ENCODE measurements around the gene DNAJC27. TPM values are rescaled to one million over a fixed set of nuclear protein-coding genes. Genes with fewer than 3 reads are reported as not detected.

Gene DNAJC27
- polyA plus RNA-seq, 2 of the 4 experiments (the other 2 are of a cell fraction) = 2.6 to 7.8 TPM

DNA sequence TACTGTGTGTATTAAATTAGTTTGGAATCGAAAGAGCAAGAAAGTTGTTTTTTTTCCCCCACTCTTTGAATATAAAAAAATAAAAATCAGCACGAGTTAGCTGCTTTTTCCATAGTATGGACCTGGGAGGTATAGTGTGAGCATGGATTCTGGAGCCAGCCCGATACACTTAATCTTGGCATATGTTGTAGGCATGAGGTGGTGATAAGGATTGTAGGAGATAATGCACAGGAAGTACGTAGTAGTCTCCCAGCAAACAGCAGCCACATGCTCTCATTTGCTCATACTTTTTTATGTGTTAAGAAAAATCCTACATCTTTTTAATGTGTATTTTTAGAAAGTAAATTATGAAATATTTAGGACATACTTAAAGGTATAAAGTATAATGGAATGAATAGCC, 2.1 kb upstream of the DNAJC27 start:
- Histone ChIP-seq H3K4me1 (peaks cover 11% of the 10 kb centered on the region; the same call in 2 of the 3 replicates), H3K4me2 (peak overlapping the region; percentile 64; the same call in 1 of the 3 replicates), H3K27ac (no peak overlapping the region), H3K9me3 (no peaks in the 10 kb centered on the region), H3K4me3 (no peak overlapping the region)
- ChIA-PET CTCF (interaction anchor here (0.8 to 8.0 kb wide), 10 partner anchors 20 to 223 kb away, joined by 3 to 375 read pairs (median 6); partner anchors contain the start of gene POMC), POLR2A (interaction anchor here (0.6 to 1.8 kb wide), 2 partner anchors 131 to 223 kb away, joined by 10 to 12 read pairs; no protein-coding TSS in a partner anchor)
- ATAC-seq = no peak
- TF ChIP-seq ESRRA (IDR thresholded peaks at IDR 0.05; ENCODE audit: borderline replicate concordance, low read length) (no peak), MAZ (IDR thresholded peaks at IDR 0.05; ENCODE audit: borderline replicate concordance, low read depth, low read length) (no peak)
- DNase-seq (ENCODE audit: low read depth in 1 of 2, low spot score in 1 of 2) = no peak
- 88% methylated on average over 4 of the region's 4 CpGs for WGBS (ENCODE audit: missing lambda C conversion rate)
- no peak for FAIRE-seq

GRCh38 chr2:24972315-24972961, 683 bp upstream of the DNAJC27 start:
- 3% methylated on average over 19 of the region's 19 CpGs for WGBS (ENCODE audit: missing lambda C conversion rate)
- DNase-seq (ENCODE audit: low read depth in 1 of 2, low spot score in 1 of 2) = peak; percentile 46 to 49
- ChIA-PET CTCF (interaction anchor here (0.7 to 8.0 kb wide), 7 partner anchors 15 to 224 kb away, joined by 3 to 375 read pairs (median 7); partner anchors contain the start of gene POMC), POLR2A (interaction anchor here (0.5 to 1.8 kb wide), 5 partner anchors 41 to 157 kb away, joined by 3 to 12 read pairs (median 3); partner anchors contain the start of gene EFR3B)
- peak; percentile 13 for FAIRE-seq
- H3K4me2 ChIP-seq = peak overlapping the region; percentile 64
- H3K27ac ChIP-seq = peak overlapping the region; percentile 93 to 98
- no peaks in the 10 kb centered on the region for H3K9me3 ChIP-seq
- H3K4me3 ChIP-seq = peak overlapping the region; percentile 94
- ATAC-seq = peak in 1 of 2 experiments; percentile 11; a peak in 1 of 6 replicates
- H3K4me1 ChIP-seq = peaks cover 11% of the 10 kb centered on the region; the same call in 2 of the 3 replicates
- TF ChIP-seq ESRRA (IDR thresholded peaks at IDR 0.05; ENCODE audit: borderline replicate concordance, low read length) = no peak
- TF ChIP-seq E2F6 (IDR thresholded peaks at IDR 0.05; ENCODE audit: borderline replicate concordance, low read depth) = peak; percentile 22; the same call in 1 of the 2 replicates
- TF ChIP-seq RFX5 (IDR thresholded peaks at IDR 0.05) = no peak
- peak; percentile 88 for TF ChIP-seq PHF8 (IDR thresholded peaks at IDR 0.05; ENCODE audit: borderline replicate concordance, low read depth)
- no peak for TF ChIP-seq NPAS2 (CRISPR knock-in tag; IDR thresholded peaks at IDR 0.05; ENCODE audit: borderline replicate concordance)
- TF ChIP-seq, protein P1, sequence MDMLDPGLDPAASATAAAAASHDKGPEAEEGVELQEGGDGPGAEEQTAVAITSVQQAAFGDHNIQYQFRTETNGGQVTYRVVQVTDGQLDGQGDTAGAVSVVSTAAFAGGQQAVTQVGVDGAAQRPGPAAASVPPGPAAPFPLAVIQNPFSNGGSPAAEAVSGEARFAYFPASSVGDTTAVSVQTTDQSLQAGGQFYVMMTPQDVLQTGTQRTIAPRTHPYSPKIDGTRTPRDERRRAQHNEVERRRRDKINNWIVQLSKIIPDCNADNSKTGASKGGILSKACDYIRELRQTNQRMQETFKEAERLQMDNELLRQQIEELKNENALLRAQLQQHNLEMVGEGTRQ (IDR thresholded peaks at IDR 0.05) = no peak
- TF ChIP-seq HOXA7 (CRISPR knock-in tag; IDR thresholded peaks at IDR 0.05) = peak; percentile 76; the same call in 1 of the 2 replicates
- TF ChIP-seq HOXB13 (CRISPR knock-in tag; IDR thresholded peaks at IDR 0.05; ENCODE audit: low read depth) = no peak
- TF ChIP-seq EP300 (IDR thresholded peaks at IDR 0.05) = no peak
- no peak for TF ChIP-seq KDM5A (IDR thresholded peaks at IDR 0.05)
- no peak; the same call in 1 of the 2 replicates for TF ChIP-seq MAX (IDR thresholded peaks at IDR 0.05)
- TF ChIP-seq POLR2A (IDR thresholded peaks at IDR 0.05; ENCODE audit: low read length) = no peak
- no peak for TF ChIP-seq RARB (CRISPR knock-in tag; IDR thresholded peaks at IDR 0.05)
- TF ChIP-seq TP53 (CRISPR knock-in tag; IDR thresholded peaks at IDR 0.05) = no peak
- 0 out of 2 replicates have a peak, but pooled peaks have one; percentile 22 for TF ChIP-seq FOSB (CRISPR knock-in tag; IDR thresholded peaks at IDR 0.05)
- TF ChIP-seq SREBF2 (IDR thresholded peaks at IDR 0.05) = no peak
- TF ChIP-seq, protein P2, sequence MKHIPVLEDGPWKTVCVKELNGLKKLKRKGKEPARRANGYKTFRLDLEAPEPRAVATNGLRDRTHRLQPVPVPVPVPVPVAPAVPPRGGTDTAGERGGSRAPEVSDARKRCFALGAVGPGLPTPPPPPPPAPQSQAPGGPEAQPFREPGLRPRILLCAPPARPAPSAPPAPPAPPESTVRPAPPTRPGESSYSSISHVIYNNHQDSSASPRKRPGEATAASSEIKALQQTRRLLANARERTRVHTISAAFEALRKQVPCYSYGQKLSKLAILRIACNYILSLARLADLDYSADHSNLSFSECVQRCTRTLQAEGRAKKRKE (CRISPR knock-in tag; IDR thresholded peaks at IDR 0.05; ENCODE audit: low read depth) = no peak; the same call in 1 of the 2 replicates

DNA sequence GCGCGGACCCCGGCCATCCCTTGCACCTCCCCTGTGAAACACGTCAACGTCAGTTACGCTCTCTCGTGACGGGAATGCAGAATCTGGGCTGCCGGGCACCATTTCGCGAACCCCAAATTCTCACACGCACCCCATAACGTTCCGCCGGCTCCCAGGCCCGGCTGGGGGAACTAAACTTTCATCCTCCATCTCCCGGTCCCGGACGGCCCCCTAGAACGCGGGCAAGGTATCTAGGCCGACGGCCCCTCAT, 544 bp downstream of the DNAJC27 start:
- TF ChIP-seq, protein P3, sequence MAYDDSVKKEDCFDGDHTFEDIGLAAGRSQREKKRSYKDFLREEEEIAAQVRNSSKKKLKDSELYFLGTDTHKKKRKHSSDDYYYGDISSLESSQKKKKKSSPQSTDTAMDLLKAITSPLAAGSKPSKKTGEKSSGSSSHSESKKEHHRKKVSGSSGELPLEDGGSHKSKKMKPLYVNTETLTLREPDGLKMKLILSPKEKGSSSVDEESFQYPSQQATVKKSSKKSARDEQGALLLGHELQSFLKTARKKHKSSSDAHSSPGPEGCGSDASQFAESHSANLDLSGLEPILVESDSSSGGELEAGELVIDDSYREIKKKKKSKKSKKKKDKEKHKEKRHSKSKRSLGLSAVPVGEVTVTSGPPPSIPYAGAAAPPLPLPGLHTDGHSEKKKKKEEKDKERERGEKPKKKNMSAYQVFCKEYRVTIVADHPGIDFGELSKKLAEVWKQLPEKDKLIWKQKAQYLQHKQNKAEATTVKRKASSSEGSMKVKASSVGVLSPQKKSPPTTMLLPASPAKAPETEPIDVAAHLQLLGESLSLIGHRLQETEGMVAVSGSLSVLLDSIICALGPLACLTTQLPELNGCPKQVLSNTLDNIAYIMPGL (CRISPR knock-in tag; IDR thresholded peaks at IDR 0.05; ENCODE audit: borderline replicate concordance) = no peak; the same call in 1 of the 2 replicates
- TF ChIP-seq FOSL2 (IDR thresholded peaks at IDR 0.05) (no peak), FOSL2 (CRISPR knock-in tag; IDR thresholded peaks at IDR 0.05) (0 out of 2 replicates have a peak, but pooled peaks have one; percentile 3), HOXB13 (CRISPR knock-in tag; IDR thresholded peaks at IDR 0.05; ENCODE audit: low read depth) (no peak), TP53 (CRISPR knock-in tag; IDR thresholded peaks at IDR 0.05) (0 out of 2 replicates have a peak, but pooled peaks have one; percentile 57), HOXA7 (CRISPR knock-in tag; IDR thresholded peaks at IDR 0.05) (0 out of 2 replicates have a peak, but pooled peaks have one; percentile 31), GATA3 (IDR thresholded peaks at IDR 0.05; ENCODE audit: borderline replicate concordance) (no peak), CHD4 (IDR thresholded peaks at IDR 0.05; ENCODE audit: borderline replicate concordance) (no peak)
- TF ChIP-seq, protein P2 (CRISPR knock-in tag; IDR thresholded peaks at IDR 0.05; ENCODE audit: low read depth) = peak; percentile 35; the same call in 1 of the 2 replicates
- peak overlapping the region; percentile 90 for H3K4me2 ChIP-seq
- H3K4me1 ChIP-seq = peaks cover 11% of the 10 kb centered on the region; the same call in 2 of the 3 replicates
- FAIRE-seq = no peak
- H3K27ac ChIP-seq = peak overlapping the region; percentile 93 to 98
- H3K4me3 ChIP-seq = peak overlapping the region; percentile 94
- ChIA-PET POLR2A (interaction anchor here (0.8 kb wide), 1 partner anchor 134 kb away, joined by 5 read pairs; no protein-coding TSS in a partner anchor), CTCF (interaction anchor here (1.4 kb wide), 1 partner anchor 70 kb away, joined by 5 read pairs; the partner anchor contains the start of gene EFR3B)
- no peaks in the 10 kb centered on the region for H3K9me3 ChIP-seq
- 5% methylated on average over 22 of the region's 23 CpGs for WGBS (ENCODE audit: missing lambda C conversion rate)
- peak; percentile 40 to 44 for ATAC-seq
- DNase-seq (ENCODE audit: low read depth in 1 of 2, low spot score in 1 of 2) = peak in 1 of 2 experiments; percentile 32

All from A549 (cell line).